GM12878 (cell line): ENCODE measurements around the gene GMDS. TPM values are rescaled to one million over a fixed set of nuclear protein-coding genes. Genes with fewer than 3 reads are reported as not detected.

Experiments
- ATAC-seq: fragments of 200-7000 bp; cut with Tn5 transposase; 3 replicates; pipeline ENCODE4 v1.9.1; 2020; ENCODE audit warnings: mild to moderate bottlenecking, moderate library complexity
- BruUV-seq: library from RNA; stranded (reverse); fragments of 400-500 nt; replicated peaks from 2 replicates; lab custom pipeline; 2021; lab: Mats Ljungman, UMichigan
- CTCF ChIA-PET: fragments of 300-600 bp; sonication (Branson Sonifier 250); formaldehyde crosslinking; extraction: SDS; loops from one replicate; lab custom pipeline; 2021; ENCODE audit warnings: inconsistent platforms; lab: Yijun Ruan, JAX
- POLR2A ChIA-PET: fragments of 350-600 bp; formaldehyde crosslinking; extraction: SDS; loops from one replicate; lab custom pipeline; 2021; ENCODE audit warnings: inconsistent platforms; lab: Charles Lee
- RAD21 ChIA-PET: fragments of 300-600 bp; sonication (Branson Sonifier 250); formaldehyde crosslinking; loops from one replicate; lab custom pipeline; 2023; ENCODE audit warnings: antibody characterized with exemption; ENCODE audit not compliant: unreplicated experiment; lab: Charles Lee
- SMC1A ChIA-PET: fragments of 300-600 bp; sonication (Branson Sonifier 250); formaldehyde crosslinking; loops from one replicate; lab custom pipeline; 2023; ENCODE audit not compliant: unreplicated experiment, uncharacterized antibody; lab: Charles Lee
- DNase-seq: peaks from one replicate; pipeline ENCODE4 v3.0.0-alpha.2; 2011; ENCODE audit warnings: low read depth, low spot score
- FAIRE-seq: peaks from 3 replicates; lab custom pipeline; 2011; peaks lifted over from hg19 to GRCh38; lab: Jason Lieb, UNC
- H2AFZ ChIP-seq: 2 replicates; pipeline ENCODE4 v1.6.0; 2011; ENCODE audit warnings: low read depth, low read length, control low read depth; ENCODE audit not compliant: control insufficient read depth
- H3K27ac ChIP-seq: 2 replicates; pipeline ENCODE4 v1.5.1; 2011; ENCODE audit warnings: control low read depth; ENCODE audit not compliant: control insufficient read depth, insufficient read depth
- H3K27me3 ChIP-seq, 2 experiments: replicated peaks in 1 of 2; 2 replicates each; pipeline versions ENCODE4 v1.6.0 to v1.6.1; 2011; ENCODE audit warnings: low read length in 1 of 2; ENCODE audit not compliant: control insufficient read depth in 2 of 2, insufficient read depth in 2 of 2
- H3K36me3 ChIP-seq, 2 experiments: 2 replicates each; pipeline ENCODE4 v1.5.1; 2011; ENCODE audit warnings: low read length in 1 of 2; ENCODE audit not compliant: control insufficient read depth in 2 of 2, insufficient read depth in 2 of 2
- H3K4me1 ChIP-seq: 2 replicates; pipeline ENCODE4 v1.6.1; 2011; ENCODE audit warnings: mild to moderate bottlenecking, low read length, moderate library complexity, mixed read lengths; ENCODE audit not compliant: control insufficient read depth, insufficient read depth
- H3K4me2 ChIP-seq: 2 replicates; pipeline ENCODE4 v1.6.0; 2011; ENCODE audit warnings: control low read depth; ENCODE audit not compliant: control insufficient read depth, insufficient read depth
- H3K4me3 ChIP-seq: fragments of 200-600 bp; sonication (generic); 2 replicates; pipeline ENCODE4 v1.5.1; 2016
- H3K79me2 ChIP-seq: 2 replicates; pipeline ENCODE4 v1.6.0; 2011; ENCODE audit warnings: low read length; ENCODE audit not compliant: control insufficient read depth, insufficient read depth
- H3K9ac ChIP-seq: 2 replicates; pipeline ENCODE4 v1.8.0; 2011; ENCODE audit warnings: low read length, control low read depth, mixed read lengths; ENCODE audit not compliant: control insufficient read depth, insufficient read depth
- H3K9me3 ChIP-seq: replicated peaks from 3 replicates; pipeline ENCODE4 v1.5.1; 2011; ENCODE audit warnings: mild to moderate bottlenecking, low read length; ENCODE audit not compliant: control insufficient read depth, insufficient read depth
- H4K20me1 ChIP-seq: 2 replicates; pipeline ENCODE4 v1.6.0; 2011; ENCODE audit not compliant: control insufficient read depth, insufficient read depth
- BCL3 ChIP-seq: IDR thresholded peaks from 2 replicates; pipeline ENCODE4 v1.6.1; 2011; ENCODE audit warnings: borderline replicate concordance, low read depth, mild to moderate bottlenecking, moderate library complexity, low read length; ENCODE audit not compliant: insufficient read depth, poor library complexity, severe bottlenecking
- BHLHE40 ChIP-seq, 2 experiments: fragments of 450-650 bp in 1 of 2; IDR thresholded peaks; 2 replicates each; pipeline ENCODE4 v1.6.1; 2011 to 2017; ENCODE audit warnings: low read depth in 2 of 2, borderline replicate concordance in 1 of 2, improper control_type of control experiment in 1 of 2, low read length in 1 of 2, mild to moderate bottlenecking in 1 of 2
- BMI1 ChIP-seq: fragments of 450-650 bp; IDR thresholded peaks from 2 replicates; pipeline ENCODE4 v1.6.1; 2016; ENCODE audit warnings: mild to moderate bottlenecking, moderate library complexity, borderline replicate concordance
- CREM ChIP-seq: IDR thresholded peaks from 2 replicates; pipeline ENCODE4 v1.6.1; 2014; ENCODE audit warnings: antibody characterized with exemption, low read depth
- CTCF ChIP-seq, 3 experiments: IDR thresholded peaks in 2 of 3; conservative IDR thresholded peaks in 1 of 3; 2 replicates each; pipeline ENCODE4 v1.5.1; 2011; ENCODE audit warnings: low read depth in 3 of 3, low read length in 3 of 3, mild to moderate bottlenecking in 3 of 3, control low read depth in 2 of 3, moderate library complexity in 2 of 3, inconsistent platforms in 1 of 3, mixed read lengths in 1 of 3; ENCODE audit not compliant: control insufficient read depth in 2 of 3, insufficient read depth in 1 of 3; ENCODE audit errors: extremely low read depth in 1 of 3
- FOXK2 ChIP-seq: fragments of 450-650 bp; IDR thresholded peaks from 2 replicates; pipeline ENCODE4 v1.6.1; 2017; ENCODE audit warnings: mild to moderate bottlenecking, moderate library complexity
- HDAC6 ChIP-seq: fragments of 200-600 bp; sonication (generic); IDR thresholded peaks from one replicate; pipeline ENCODE4 v1.8.0; 2017; ENCODE audit warnings: antibody characterized with exemption; ENCODE audit not compliant: unreplicated experiment
- IKZF1 ChIP-seq: fragments of 450-650 bp; conservative IDR thresholded peaks from 2 replicates; pipeline ENCODE4 v1.6.1; 2017; ENCODE audit warnings: antibody characterized with exemption, mild to moderate bottlenecking
- IRF5 ChIP-seq: fragments of 450-650 bp; IDR thresholded peaks from 2 replicates; pipeline ENCODE4 v1.6.1; 2017; ENCODE audit warnings: borderline replicate concordance
- KDM1A ChIP-seq: fragments of 200-600 bp; sonication (generic); IDR thresholded peaks from 2 replicates; pipeline ENCODE4 v1.6.1; 2016; ENCODE audit warnings: borderline replicate concordance
- NKRF ChIP-seq: fragments of 450-650 bp; conservative IDR thresholded peaks from 2 replicates; pipeline ENCODE4 v1.6.1; 2017; ENCODE audit warnings: mild to moderate bottlenecking, moderate library complexity
- POLR2A ChIP-seq: IDR thresholded peaks from 2 replicates; pipeline ENCODE4 v1.6.1; 2011; ENCODE audit warnings: low read depth, mild to moderate bottlenecking, low read length
- POLR2AphosphoS5 ChIP-seq: IDR thresholded peaks from 2 replicates; pipeline ENCODE4 v1.6.1; 2011; ENCODE audit warnings: mild to moderate bottlenecking, low read length, inconsistent platforms
- RELB ChIP-seq: fragments of 450-650 bp; IDR thresholded peaks from 2 replicates; pipeline ENCODE4 v1.6.1; 2017; ENCODE audit warnings: low read depth, mild to moderate bottlenecking, moderate library complexity
- ZNF274 ChIP-seq: IDR thresholded peaks from one replicate; pipeline ENCODE4 v1.8.0; 2011; ENCODE audit not compliant: insufficient read length, insufficient read depth
- WGBS: methylation state at CpG from one replicate; pipeline ENCODE4 v1.1.6; 2016; ENCODE audit warnings: low lambda C conversion rate; ENCODE audit not compliant: insufficient replicate concordance, insufficient coverage; ENCODE audit errors: missing lambda C conversion rate; 5-methylcytosine and 5-hydroxymethylcytosine counted together
- in situ Hi-C: fragments of 300-500 bp; cut with MboI; formaldehyde crosslinking; loops from 9 replicates; pipeline ENCODE4 v1.14.3; 2018; ENCODE audit warnings: mixed read lengths
- intact Hi-C: fragments of 100-400 bp; cut with micrococcal nuclease; formaldehyde crosslinking; loops from one replicate; pipeline ENCODE4 v1.14.2; 2022; ENCODE audit not compliant: unreplicated experiment
- polyA plus RNA-seq, 11 experiments: library from polyadenylated mRNA; depleted of rRNA in 4 of 11; unstranded in 6 of 11; stranded (reverse) in 5 of 11; fragments of >200 nt; fragmentation: Nextera tagmentation in 4 of 11; fragmentation: Illumina TruSeq in 1 of 11; extraction: Ambion mirVana in 4 of 11; extraction: Trizol in 1 of 11; gene quantifications; 1 replicate in 1 of 11; 2 replicates in 10 of 11; pipeline versions ENCODE4 v1.2.1 to v1.2.3, GENCODE V29; 2011 to 2016; ENCODE audit warnings: inconsistent platforms in 2 of 11, missing spikeins in 2 of 11, low read depth in 1 of 11
- total RNA-seq, 4 experiments: library from RNA; depleted of rRNA in 3 of 4; stranded (reverse); fragments of >200 nt in 3 of 4; fragmentation: Illumina TruSeq in 1 of 4; extraction: Trizol in 1 of 4; gene quantifications; 2 replicates each; pipeline versions ENCODE4 v1.2.1 to v1.2.3, GENCODE V29; 2013 to 2021

Gene GMDS
- total and polyA plus RNA-seq, 10 of the 15 experiments (the other 5 are each of a cell fraction or from before 2014, with no cell fraction given), result 0.61 to 53.8 (median 29.3) TPM

GRCh38 chr6:1615151-1615852, 630.1 kb downstream of the GMDS start:
- POLR2A ChIA-PET, result no interaction called here
- Histone ChIP-seq H4K20me1 (0 out of 2 replicates have a peak, but pooled peaks cover 3% of the 10 kb centered on the region), H3K27ac (no peak overlapping the region), H3K4me3 (no peak overlapping the region), H3K27me3 (peaks cover 0 to 4% of the 10 kb centered on the region in 2 experiments; a peak in 3 of 4 replicates), H3K36me3 (no peaks in the 10 kb centered on the region), H2AFZ (no peak overlapping the region), H3K4me1 (no peaks in the 10 kb centered on the region), H3K79me2 (no peaks in the 10 kb centered on the region), H3K4me2 (no peak overlapping the region), H3K9ac (no peak overlapping the region), H3K9me3 (no peaks in the 10 kb centered on the region; the same call in 2 of the 3 replicates)
- intact Hi-C loops (no loop called here), in situ Hi-C loops (no loop called here)
- CTCF ChIA-PET, result interaction anchor here (1.1 kb wide), 1 partner anchor 9 kb away, joined by 3 read pairs; no protein-coding TSS in a partner anchor
- RAD21 ChIA-PET, result interaction anchor here (0.6 kb wide), 1 partner anchor 15 kb away, joined by 3 read pairs; no protein-coding TSS in a partner anchor
- no peak for FAIRE-seq
- WGBS, result 93% methylated on average over 39 of the region's 50 CpGs
- SMC1A ChIA-PET, result no interaction called here
- no peak for DNase-seq
- BruUV-seq, result no TSS peak
- no peak for ATAC-seq
- TF ChIP-seq IKZF1 (no peak), NKRF (no peak), CTCF (IDR thresholded peaks at IDR 0.05 in 2 of 3, conservative IDR thresholded peaks at IDR 0.05 in 1 of 3; ENCODE audit: control insufficient read depth in 2 of 3, extremely low read depth in 1 of 3, insufficient read depth in 1 of 3, low read depth in 3 of 3, low read length in 3 of 3) (no peak), HDAC6 (no peak), FOXK2 (no peak), BHLHE40 (IDR thresholded peaks at IDR 0.05; ENCODE audit: borderline replicate concordance in 1 of 2, low read depth in 2 of 2, low read length in 1 of 2) (no peak), BMI1 (no peak), POLR2AphosphoS5 (no peak), KDM1A (no peak), IRF5 (no peak), POLR2A (no peak), CREM (no peak), ZNF274 (no peak), BCL3 (no peak), RELB (no peak)
